MM.1S (cell line): Measurements from ENCODE around the gene BANK1.

Source experiments
- DNase-seq: peaks from one replicate; pipeline ENCODE4 v3.0.0-alpha.2; 2015
- H2AFZ ChIP-seq: fragments of 300-600 bp; sonication (generic); 2 replicates; pipeline ENCODE4 v1.6.0; 2016; ENCODE audit warnings: antibody characterized with exemption, low read length
- H3F3A ChIP-seq: fragments of 300-600 bp; sonication (generic); 2 replicates; pipeline ENCODE4 v1.6.1; 2016; ENCODE audit warnings: mild to moderate bottlenecking, antibody characterized with exemption, low read length, moderate library complexity, mixed read lengths; ENCODE audit not compliant: insufficient read depth
- H3K27ac ChIP-seq: fragments of 300-600 bp; sonication (generic); 2 replicates; pipeline ENCODE4 v1.5.1; 2016; ENCODE audit warnings: mild to moderate bottlenecking, low read length
- H3K27me3 ChIP-seq: fragments of 300-600 bp; sonication (generic); replicated peaks from 2 replicates; pipeline ENCODE4 v1.6.0; 2016; ENCODE audit warnings: low read length; ENCODE audit not compliant: insufficient read depth
- H3K36me3 ChIP-seq: fragments of 300-600 bp; sonication (generic); replicated peaks from 2 replicates; pipeline ENCODE4 v1.6.1; 2016; ENCODE audit warnings: mild to moderate bottlenecking, low read length, mixed read lengths; ENCODE audit not compliant: insufficient read depth
- H3K4me1 ChIP-seq: fragments of 300-600 bp; sonication (generic); 2 replicates; pipeline ENCODE4 v1.6.1; 2016; ENCODE audit warnings: low read length, mixed read lengths
- H3K4me2 ChIP-seq: fragments of 300-600 bp; sonication (generic); 2 replicates; pipeline ENCODE4 v1.6.0; 2016; ENCODE audit warnings: low read depth, low read length
- H3K4me3 ChIP-seq: fragments of 300-600 bp; sonication (generic); 2 replicates; pipeline ENCODE4 v1.5.1; 2016; ENCODE audit warnings: low read length, mixed read lengths
- H3K79me2 ChIP-seq: fragments of 300-600 bp; sonication (generic); 2 replicates; pipeline ENCODE4 v1.6.1; 2016; ENCODE audit warnings: mixed run types, low read length, mixed read lengths
- H3K9ac ChIP-seq: fragments of 300-600 bp; sonication (generic); 2 replicates; pipeline ENCODE4 v1.6.1; 2016; ENCODE audit warnings: low read length, mixed read lengths
- H3K9me2 ChIP-seq: fragments of 300-600 bp; sonication (generic); replicated peaks from 2 replicates; pipeline ENCODE4 v1.6.1; 2016; ENCODE audit warnings: mild to moderate bottlenecking, low read length, mixed read lengths; ENCODE audit not compliant: insufficient read depth
- H3K9me3 ChIP-seq: fragments of 300-600 bp; sonication (generic); replicated peaks from 2 replicates; pipeline ENCODE4 v1.6.1; 2016; ENCODE audit warnings: mild to moderate bottlenecking, low read length, mixed read lengths; ENCODE audit not compliant: insufficient read depth
- H4K20me1 ChIP-seq: fragments of 300-600 bp; sonication (generic); 2 replicates; pipeline ENCODE4 v1.6.1; 2016; ENCODE audit warnings: mild to moderate bottlenecking, low read length, moderate library complexity, mixed read lengths; ENCODE audit not compliant: insufficient read depth
- CTCF ChIP-seq: fragments of 300-600 bp; sonication (generic); IDR thresholded peaks from 2 replicates; pipeline ENCODE4 v1.5.1; 2016; ENCODE audit warnings: antibody characterized with exemption, low read length, mixed read lengths
- EZH2 ChIP-seq: fragments of 300-600 bp; sonication (generic); optimal IDR thresholded peaks from 2 replicates; pipeline ENCODE3; 2017; ENCODE audit warnings: low read depth, mild to moderate bottlenecking, antibody characterized with exemption, low read length, mixed read lengths
- EZH2phosphoT487 ChIP-seq: fragments of 300-600 bp; sonication (generic); IDR thresholded peaks from 2 replicates; pipeline ENCODE4 v1.6.1; 2018; ENCODE audit warnings: antibody characterized with exemption, low read length

The BANK1 gene

GRCh38 chr4:101911616-101912015 lies 121.1 kb downstream of the BANK1 start:
- TF ChIP-seq EZH2 (no peak), CTCF (no peak), EZH2phosphoT487 (no peak)
- H4K20me1 ChIP-seq, result no peaks in the 10 kb centered on the region
- no peak overlapping the region for H3K9ac ChIP-seq
- no peaks in the 10 kb centered on the region for H3K9me3 ChIP-seq
- H2AFZ ChIP-seq, result no peak overlapping the region
- no peak overlapping the region for H3K4me3 ChIP-seq
- no peaks in the 10 kb centered on the region for H3F3A ChIP-seq
- no peaks in the 10 kb centered on the region for H3K79me2 ChIP-seq
- H3K4me1 ChIP-seq, result no peaks in the 10 kb centered on the region
- H3K27ac ChIP-seq, result no peak overlapping the region
- no peaks in the 10 kb centered on the region for H3K27me3 ChIP-seq
- H3K4me2 ChIP-seq, result no peak overlapping the region
- H3K36me3 ChIP-seq, result no peaks in the 10 kb centered on the region
- no peak for DNase-seq
- no peaks in the 10 kb centered on the region for H3K9me2 ChIP-seq

- TF ChIP-seq EZH2phosphoT487 (no peak), EZH2 (no peak), CTCF (no peak)
- no peak overlapping the region for H2AFZ ChIP-seq
- H3K9me3 ChIP-seq, result no peaks in the 10 kb centered on the region
- no peaks in the 10 kb centered on the region for H3F3A ChIP-seq
- H3K9me2 ChIP-seq, result no peaks in the 10 kb centered on the region
- no peaks in the 10 kb centered on the region for H3K4me1 ChIP-seq
- H3K27me3 ChIP-seq, result no peaks in the 10 kb centered on the region
- H3K79me2 ChIP-seq, result no peaks in the 10 kb centered on the region
- no peak overlapping the region for H3K4me2 ChIP-seq
- no peaks in the 10 kb centered on the region for H3K36me3 ChIP-seq
- DNase-seq, result no peak
- H4K20me1 ChIP-seq, result no peaks in the 10 kb centered on the region
- no peak overlapping the region for H3K4me3 ChIP-seq
- no peak overlapping the region for H3K9ac ChIP-seq
- H3K27ac ChIP-seq, result no peak overlapping the region
Observed at GRCh38 chr4:101914761-101915160, 124.2 kb downstream of the BANK1 start.

DNA sequence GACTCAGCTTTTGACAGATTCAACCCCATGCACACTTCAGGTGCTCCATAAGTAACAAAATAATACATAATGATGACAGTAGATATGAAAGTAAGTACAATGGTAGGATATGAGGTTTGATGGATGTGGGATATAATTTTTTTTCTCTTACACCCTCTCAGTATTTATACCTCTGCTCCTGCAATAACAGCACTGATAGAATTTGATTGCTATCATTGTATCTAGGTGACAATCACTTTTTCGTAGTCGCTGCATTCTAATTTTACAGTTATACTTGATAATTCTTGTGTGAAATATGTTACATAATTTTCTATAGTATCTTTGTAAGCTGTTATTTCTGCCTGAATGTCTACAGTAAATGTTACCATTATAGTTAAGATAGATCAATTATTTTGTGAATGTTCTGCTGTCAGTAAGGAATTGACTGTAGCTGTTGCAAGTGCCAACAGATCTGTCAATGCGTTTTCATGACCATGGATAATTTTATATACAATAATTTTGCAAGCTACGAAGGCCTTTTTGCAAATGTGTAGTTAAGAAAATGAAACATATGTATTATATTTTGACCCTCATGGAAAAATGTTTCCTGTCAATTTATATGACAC lies 128.9 kb downstream of the BANK1 start:
- no peak for TF ChIP-seq EZH2
- no peak for TF ChIP-seq EZH2phosphoT487
- TF ChIP-seq CTCF, result no peak
- Histone ChIP-seq H3K4me3 (no peak overlapping the region), H3F3A (no peaks in the 10 kb centered on the region), H3K36me3 (no peaks in the 10 kb centered on the region), H2AFZ (no peak overlapping the region), H3K9me2 (no peaks in the 10 kb centered on the region), H4K20me1 (no peaks in the 10 kb centered on the region), H3K9ac (no peak overlapping the region), H3K27ac (no peak overlapping the region), H3K27me3 (no peaks in the 10 kb centered on the region), H3K4me2 (no peak overlapping the region), H3K4me1 (no peaks in the 10 kb centered on the region), H3K79me2 (no peaks in the 10 kb centered on the region), H3K9me3 (no peaks in the 10 kb centered on the region)
- DNase-seq, result no peak
